ENCODE data around the gene PI16. TPM values are rescaled to one million over a fixed set of nuclear protein-coding genes. Genes with fewer than 3 reads are reported as not detected.
"Not testable (repeated sequence)": the region's sequence is repeated elsewhere in the genome, so short reads cannot be mapped to it uniquely, and the experiment has no call there.

Gene PI16
- total and polyA plus RNA-seq, 7 donors: 0.85 to 50.7 (median 2.9) TPM

- Histone ChIP-seq H3K36me3 (no peaks in the 10 kb centered on the region), H3K4me1 (peaks cover 0 to 55% (median 50%) of the 10 kb centered on the region in 4 donors), H3K4me3 (peak within 1 kb of the TSS; percentile 76 to 100 (median 94)), H3K27ac (peak within 1 kb of the TSS; percentile 95 to 99 (median 98)), H3K27me3 (no peaks in the 10 kb centered on the region), H3K9me3 (no peaks in the 10 kb centered on the region)
- TF ChIP-seq POLR2AphosphoS5 (IDR thresholded peaks at IDR 0.05): peak; percentile 89 to 93 (median 92)
- no peak for TF ChIP-seq EP300 (IDR thresholded peaks at IDR 0.05)
- TF ChIP-seq POLR2A (IDR thresholded peaks at IDR 0.05): peak; percentile 76 to 78
- TF ChIP-seq CTCF (IDR thresholded peaks at IDR 0.05): no peak
- intact Hi-C loops (cut with DNase I): loop anchor here (2.0 kb wide), 1 partner anchor 185 kb away; the partner anchor contains the start of gene PIM1
- 1% methylated on average over 101 of the region's 101 CpGs for WGBS, 2 donors
- DNase-seq: peak; percentile 97
Observed at GRCh38 chr6:36985808-36986703, 31.5 kb downstream of the PI16 start, which contains the start of gene MTCH1. MTCH1 (minus strand) TSS chr6:36986196; CDS start chr6:36986173, 23 bp downstream.

- intact Hi-C loops (cut with DNase I): loop anchor here (2.0 kb wide), 1 partner anchor 184 kb away; the partner anchor contains the start of gene PIM1
- no peaks in the 10 kb centered on the region for H3K36me3 ChIP-seq
- H3K4me1 ChIP-seq: peaks cover 0 to 49% (median 44%) of the 10 kb centered on the region in 4 donors
- H3K27ac ChIP-seq: peak overlapping the region; percentile 95 to 99 (median 98)
- no peak for DNase-seq
- 1 to 5% methylated on average over 8 of the region's 8 CpGs for WGBS, 2 donors
- H3K9me3 ChIP-seq: no peaks in the 10 kb centered on the region
- TF ChIP-seq POLR2A (IDR thresholded peaks at IDR 0.05): no peak
- no peak for TF ChIP-seq EP300 (IDR thresholded peaks at IDR 0.05)
- TF ChIP-seq CTCF (IDR thresholded peaks at IDR 0.05): no peak
- TF ChIP-seq POLR2AphosphoS5 (IDR thresholded peaks at IDR 0.05): no peak
- peak overlapping the region; percentile 76 to 100 (median 94) for H3K4me3 ChIP-seq
- H3K27me3 ChIP-seq: no peaks in the 10 kb centered on the region
Observed at GRCh38 chr6:36986704-36987047, 32.1 kb downstream of the PI16 start.

- DNase-seq: no peak
- H3K4me1 ChIP-seq: peaks cover 0 to 23% (median 19%) of the 10 kb centered on the region in 4 donors
- H3K27me3 ChIP-seq: no peaks in the 10 kb centered on the region
- no peak overlapping the region for H3K27ac ChIP-seq
- H3K4me3 ChIP-seq: no peak overlapping the region
- TF ChIP-seq EP300 (IDR thresholded peaks at IDR 0.05) (no peak), POLR2AphosphoS5 (IDR thresholded peaks at IDR 0.05) (no peak), CTCF (IDR thresholded peaks at IDR 0.05) (no peak), POLR2A (IDR thresholded peaks at IDR 0.05) (no peak)
- WGBS, 2 donors: 87 to 91% methylated on average over 6 of the region's 6 CpGs
- H3K36me3 ChIP-seq: no peaks in the 10 kb centered on the region
- H3K9me3 ChIP-seq: no peaks in the 10 kb centered on the region
- intact Hi-C loops (cut with DNase I): no loop called here
Observed at GRCh38 chr6:36989264-36989663, 34.7 kb downstream of the PI16 start.

GRCh38 chr6:36990401-36990800, 35.9 kb downstream of the PI16 start:
- H3K36me3 ChIP-seq; DNase-seq; H3K9me3 ChIP-seq; H3K4me3 ChIP-seq; H3K27me3 ChIP-seq; intact Hi-C loops (cut with DNase I); H3K27ac ChIP-seq: not testable (repeated sequence)
- H3K4me1 ChIP-seq: peaks cover 0 to 14% (median 13%) of the 10 kb centered on the region in 4 donors
- WGBS, 2 donors: 80 to 86% methylated on average over 2 of the region's 2 CpGs

All from sigmoid colon (tissue), 7 donors.